ENCODE data around the gene NFATC2.
"Not testable (repeated sequence)": the region's sequence is repeated elsewhere in the genome, so short reads cannot be mapped to it uniquely, and the experiment has no call there.

NFATC2 gene

GRCh38 chr20:51540580-51540979, 1.9 kb downstream of the NFATC2 start:
- Histone ChIP-seq H3K4me1 (ENCODE audit: control insufficient read depth, low read length) (peaks cover 71% of the 10 kb centered on the region), H3F3A (ENCODE audit: control insufficient read depth, insufficient read depth) (no peaks in the 10 kb centered on the region), H3K9me2 (replicated peaks; ENCODE audit: control insufficient read depth, low read length) (no peaks in the 10 kb centered on the region), H3K4me3 (ENCODE audit: low read length) (peak overlapping the region; percentile 94), H3K9me3 (ENCODE audit: control insufficient read depth, insufficient read depth, low read length) (no peaks in the 10 kb centered on the region), H3K27me3 (ENCODE audit: control insufficient read depth, low read length) (peaks cover 2% of the 10 kb centered on the region), H3K4me2 (ENCODE audit: low read length) (peak overlapping the region; percentile 89), H3K27ac (ENCODE audit: low read depth, low read length) (peak overlapping the region; percentile 71), H3K36me3 (ENCODE audit: control insufficient read depth, low read length) (peaks cover 40% of the 10 kb centered on the region), H3K79me2 (ENCODE audit: control insufficient read depth, low read length) (peaks cover 68% of the 10 kb centered on the region), H4K20me1 (ENCODE audit: control insufficient read depth, insufficient read depth, low read depth, low read length) (no peaks in the 10 kb centered on the region)
- TF ChIP-seq CTCF (IDR thresholded peaks at IDR 0.05; ENCODE audit: low read depth, low read length, poor library complexity, severe bottlenecking) (no peak), EZH2phosphoT487 (IDR thresholded peaks at IDR 0.05; ENCODE audit: borderline replicate concordance, low read length) (no peak)

- H3F3A ChIP-seq (ENCODE audit: control insufficient read depth, insufficient read depth); H3K9me2 ChIP-seq (replicated peaks; ENCODE audit: control insufficient read depth, low read length); H3K27ac ChIP-seq (ENCODE audit: low read depth, low read length); H4K20me1 ChIP-seq (ENCODE audit: control insufficient read depth, insufficient read depth, low read depth, low read length); H3K9me3 ChIP-seq (ENCODE audit: control insufficient read depth, insufficient read depth, low read length); H3K27me3 ChIP-seq (ENCODE audit: control insufficient read depth, low read length): not testable (repeated sequence)
- peak overlapping the region; percentile 89 for H3K4me2 ChIP-seq (ENCODE audit: low read length)
- peak overlapping the region; percentile 94 for H3K4me3 ChIP-seq (ENCODE audit: low read length)
- peaks cover 76% of the 10 kb centered on the region for H3K4me1 ChIP-seq (ENCODE audit: control insufficient read depth, low read length)
- peaks cover 40% of the 10 kb centered on the region for H3K36me3 ChIP-seq (ENCODE audit: control insufficient read depth, low read length)
- H3K79me2 ChIP-seq (ENCODE audit: control insufficient read depth, low read length) = peaks cover 73% of the 10 kb centered on the region
These were observed 2.4 kb downstream of the NFATC2 start for GRCh38 chr20:51540074-51540473.

GRCh38 chr20:51536116-51537069, 6.1 kb downstream of the NFATC2 start:
- Histone ChIP-seq H3F3A (ENCODE audit: control insufficient read depth, insufficient read depth) (no peaks in the 10 kb centered on the region), H4K20me1 (ENCODE audit: control insufficient read depth, insufficient read depth, low read depth, low read length) (0 out of 2 replicates have a peak, but pooled peaks cover 3% of the 10 kb centered on the region), H3K36me3 (ENCODE audit: control insufficient read depth, low read length) (peaks cover 42% of the 10 kb centered on the region), H3K4me2 (ENCODE audit: low read length) (peak overlapping the region; percentile 41), H3K9me3 (ENCODE audit: control insufficient read depth, insufficient read depth, low read length) (no peaks in the 10 kb centered on the region), H3K9me2 (replicated peaks; ENCODE audit: control insufficient read depth, low read length) (no peaks in the 10 kb centered on the region), H3K4me3 (ENCODE audit: low read length) (0 out of 2 replicates have a peak overlapping the region, but pooled peaks have one; percentile 11), H3K27ac (ENCODE audit: low read depth, low read length) (no peak overlapping the region), H3K27me3 (ENCODE audit: control insufficient read depth, low read length) (no peaks in the 10 kb centered on the region; the same call in 1 of the 2 replicates), H3K4me1 (ENCODE audit: control insufficient read depth, low read length) (peaks cover 69% of the 10 kb centered on the region), H3K79me2 (ENCODE audit: control insufficient read depth, low read length) (peaks cover 100% of the 10 kb centered on the region)
- TF ChIP-seq CTCF (IDR thresholded peaks at IDR 0.05; ENCODE audit: low read depth, low read length, poor library complexity, severe bottlenecking) (no peak), EZH2phosphoT487 (IDR thresholded peaks at IDR 0.05; ENCODE audit: borderline replicate concordance, low read length) (no peak)

- Histone ChIP-seq H3K79me2 (ENCODE audit: control insufficient read depth, low read length) (peaks cover 100% of the 10 kb centered on the region), H3F3A (ENCODE audit: control insufficient read depth, insufficient read depth) (no peaks in the 10 kb centered on the region), H3K4me2 (ENCODE audit: low read length) (peak overlapping the region; percentile 25; the same call in 1 of the 2 replicates), H3K36me3 (ENCODE audit: control insufficient read depth, low read length) (peaks cover 42% of the 10 kb centered on the region), H3K27me3 (ENCODE audit: control insufficient read depth, low read length) (no peaks in the 10 kb centered on the region), H3K4me3 (ENCODE audit: low read length) (no peak overlapping the region), H3K9me2 (replicated peaks; ENCODE audit: control insufficient read depth, low read length) (no peaks in the 10 kb centered on the region), H3K9me3 (ENCODE audit: control insufficient read depth, insufficient read depth, low read length) (no peaks in the 10 kb centered on the region), H3K4me1 (ENCODE audit: control insufficient read depth, low read length) (peaks cover 69% of the 10 kb centered on the region), H3K27ac (ENCODE audit: low read depth, low read length) (no peak overlapping the region), H4K20me1 (ENCODE audit: control insufficient read depth, insufficient read depth, low read depth, low read length) (0 out of 2 replicates have a peak, but pooled peaks cover 4% of the 10 kb centered on the region)
- TF ChIP-seq CTCF (IDR thresholded peaks at IDR 0.05; ENCODE audit: low read depth, low read length, poor library complexity, severe bottlenecking) = no peak
- TF ChIP-seq EZH2phosphoT487 (IDR thresholded peaks at IDR 0.05; ENCODE audit: borderline replicate concordance, low read length) = no peak
These were observed 6.8 kb downstream of the NFATC2 start for GRCh38 chr20:51535674-51536073.

Measured in DOHH2 (cell line).